Non-pigmented ciliary epithelial cell (primary cell): ENCODE data around the gene ZFAND5.
A peak's percentile ranks its signal among the peaks of the same experiment; 100 is the strongest.

Experiments
- DNase-seq: peaks from one replicate; pipeline ENCODE4 v3.0.0-alpha.2; 2010; ENCODE audit warnings: low read depth

ZFAND5 gene

GRCh38 chr9:72364679-72365524 is at the start of gene ZFAND5:
Gene ZFAND5, minus strand, starts transcription at chr9:72365208. Its CDS starts 4,430 bp downstream, at chr9:72360778.
- peak; percentile 90 for DNase-seq

- no peak for DNase-seq
Measured at GRCh38 chr9:72412483-72413040, 47.6 kb upstream of the ZFAND5 start.

- no peak for DNase-seq
Measured at GRCh38 chr9:72410214-72410613, 45.2 kb upstream of the ZFAND5 start.

- no peak for DNase-seq
Measured at GRCh38 chr9:72407114-72407513, 42.1 kb upstream of the ZFAND5 start.

GRCh38 chr9:72402744-72403143 is 37.7 kb upstream of the ZFAND5 start:
- DNase-seq = no peak

- no peak for DNase-seq
Measured at GRCh38 chr9:72401396-72401795, 36.4 kb upstream of the ZFAND5 start.

GRCh38 chr9:72400866-72401265 is 35.9 kb upstream of the ZFAND5 start:
- DNase-seq = no peak

- no peak for DNase-seq
Measured at GRCh38 chr9:72399391-72399790, 34.4 kb upstream of the ZFAND5 start.

- peak; percentile 56 for DNase-seq
Measured at GRCh38 chr9:72396247-72397091, 31.5 kb upstream of the ZFAND5 start.

- no peak for DNase-seq
Measured at GRCh38 chr9:72394066-72394465, 29.1 kb upstream of the ZFAND5 start.

GRCh38 chr9:72390907-72391306 is 25.9 kb upstream of the ZFAND5 start:
- no peak for DNase-seq

GRCh38 chr9:72386186-72386585 is 21.2 kb upstream of the ZFAND5 start:
- no peak for DNase-seq

GRCh38 chr9:72384710-72385485 is 19.9 kb upstream of the ZFAND5 start:
- DNase-seq = no peak

GRCh38 chr9:72383978-72384709 is 19.1 kb upstream of the ZFAND5 start:
- DNase-seq = peak; percentile 84

GRCh38 chr9:72382405-72382804 is 17.4 kb upstream of the ZFAND5 start:
- DNase-seq = no peak

- no peak for DNase-seq
Measured at GRCh38 chr9:72377041-72377440, 12.0 kb upstream of the ZFAND5 start.

- no peak for DNase-seq
Measured at GRCh38 chr9:72371151-72371550, 6.1 kb upstream of the ZFAND5 start.

- DNase-seq = no peak
Measured at GRCh38 chr9:72365525-72366256, 683 bp upstream of the ZFAND5 start.

GRCh38 chr9:72363908-72364678 is 915 bp downstream of the ZFAND5 start:
- DNase-seq = no peak

- no peak for DNase-seq
Measured at GRCh38 chr9:72363236-72363635, 1.8 kb downstream of the ZFAND5 start.
